ENCODE measurements around the gene CC2D2B. TPM values are rescaled to one million over a fixed set of nuclear protein-coding genes. Genes with fewer than 3 reads are reported as not detected.

CC2D2B gene
- total and polyA plus RNA-seq, 2 of the 8 experiments (the other 6 are each of a cell fraction or from before 2014, with no cell fraction given): 0.09 to 0.71 TPM

GRCh38 chr10:95920798-95921426 lies 13.1 kb downstream of the CC2D2B start:
- Histone ChIP-seq H2BK5ac (ENCODE audit: low read depth, low read length) (no peak overlapping the region), H2AFZ (ENCODE audit: low read length) (peak overlapping the region; percentile 88; the same call in 1 of the 2 replicates), H3K9ac (replicated peaks in 1 of 4; ENCODE audit: extremely low read depth in 1 of 4, low read depth in 3 of 4, low read length in 3 of 4) (no peak overlapping the region), H4K8ac (ENCODE audit: extremely low read depth, insufficient read depth, low read length) (no peak overlapping the region), H3K27ac (ENCODE audit: low read depth, low read length) (no peak overlapping the region), H3K4ac (replicated peaks; ENCODE audit: insufficient read length, low read depth, low read length) (no peak overlapping the region), H3K36me3 (ENCODE audit: control insufficient read depth in 2 of 4, insufficient read depth in 4 of 4, low read length in 3 of 4) (no peaks in the 10 kb centered on the region), H3K79me1 (ENCODE audit: low read depth, low read length) (no peaks in the 10 kb centered on the region), H2AK5ac (ENCODE audit: low read depth, low read length) (no peak overlapping the region), H3K27me3 (replicated peaks in 1 of 4; ENCODE audit: control insufficient read depth in 3 of 4, extremely low read depth in 1 of 4, insufficient read depth in 3 of 4, low read length in 3 of 4) (no peaks in the 10 kb centered on the region), H4K5ac (ENCODE audit: insufficient read length, low read depth, low read length) (no peak overlapping the region), H2BK20ac (ENCODE audit: low read length) (no peak overlapping the region), H4K91ac (replicated peaks; ENCODE audit: insufficient read length, low read length) (no peak overlapping the region), H3K4me3 (ENCODE audit: extremely low read depth in 1 of 4, insufficient read depth in 2 of 4, low read depth in 3 of 4, low read length in 4 of 4) (no peak overlapping the region), H3K23me2 (ENCODE audit: low read depth, low read length) (no peaks in the 10 kb centered on the region), H2BK120ac (replicated peaks; ENCODE audit: low read depth, low read length) (no peak overlapping the region), H3K4me1 (replicated peaks in 1 of 4; ENCODE audit: control insufficient read depth in 3 of 4, insufficient read depth in 4 of 4, low read length in 3 of 4) (peaks cover 0 to 5% (median under 1%) of the 10 kb centered on the region in 4 experiments; a peak in 2 of 7 replicates), H3K79me2 (ENCODE audit: control insufficient read depth in 1 of 2, insufficient read depth in 2 of 2, low read length in 2 of 2) (no peaks in the 10 kb centered on the region), H2BK12ac (ENCODE audit: low read depth, low read length) (no peak overlapping the region), H3K56ac (replicated peaks; ENCODE audit: insufficient read length, low read depth, low read length) (no peak overlapping the region), H3K4me2 (ENCODE audit: insufficient read depth in 1 of 2, low read depth in 2 of 2, low read length in 2 of 2) (no peak overlapping the region), H4K20me1 (replicated peaks in 1 of 2; ENCODE audit: control insufficient read depth in 1 of 2, insufficient read depth in 2 of 2, low read length in 2 of 2) (no peaks in the 10 kb centered on the region), H2BK15ac (ENCODE audit: low read length) (no peak overlapping the region), H3K14ac (ENCODE audit: insufficient read length) (no peak overlapping the region), H3K23ac (ENCODE audit: insufficient read length) (no peak overlapping the region), H3K9me3 (ENCODE audit: insufficient read depth in 2 of 2, low read depth in 1 of 2, low read length in 1 of 2) (no peaks in the 10 kb centered on the region), H3K18ac (ENCODE audit: extremely low read depth, low read length) (no peak overlapping the region)
- DNase-seq (ENCODE audit: low read depth in 1 of 2, low spot score in 2 of 2) (no peak), FAIRE-seq (no peak)
- TF ChIP-seq CHD2 (IDR thresholded peaks at IDR 0.05; ENCODE audit: low read length): no peak
- TF ChIP-seq RAD21 (IDR thresholded peaks at IDR 0.05 in 1 of 2, conservative IDR thresholded peaks at IDR 0.05 in 1 of 2; ENCODE audit: low read depth in 2 of 2, low read length in 2 of 2): peak; percentile 14 to 37; a peak in 3 of 4 replicates
- POLR2A ChIA-PET (ENCODE audit: partially characterized antibody): no interaction called here
- WGBS, 2 experiments (ENCODE audit: extremely low coverage in 1 of 2, insufficient coverage in 1 of 2, insufficient read length in 1 of 2, insufficient replicate concordance in 2 of 2, low coverage in 1 of 2, low lambda C conversion rate in 2 of 2, missing lambda C conversion rate in 1 of 2): 81% methylated on average over 6 of the region's 6 CpGs; no CpG with 5 or more reads in 1 of the 2 experiments
- CTCF ChIA-PET (ENCODE audit: partially characterized antibody): interaction anchor here (0.8 kb wide), 1 partner anchor 227 kb away, joined by 3 read pairs; the partner anchor contains the start of gene TCTN3

Measured in H1 (cell line).